ENCODE measurements around the gene ATG9B.

DNA sequence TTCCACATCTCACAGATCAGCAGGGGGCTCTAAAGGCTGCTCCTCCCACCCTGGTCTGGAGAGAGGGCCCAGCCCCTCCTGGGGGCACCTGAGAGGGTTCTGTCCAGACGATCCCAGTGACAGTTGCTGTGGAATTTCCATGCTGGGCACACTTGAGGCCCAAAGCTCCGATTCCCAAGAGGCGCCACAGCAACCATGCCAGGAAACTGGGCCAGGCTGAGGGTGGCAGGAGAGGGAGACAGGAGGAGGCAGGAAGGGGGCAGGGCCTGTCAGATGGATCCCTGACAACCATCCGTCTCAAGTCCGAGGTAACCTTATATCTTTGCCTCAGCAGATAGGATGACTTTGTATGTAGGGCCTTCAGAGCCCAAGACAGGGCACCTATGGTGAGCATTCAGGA is 37.7 kb downstream of the ATG9B start:
- TF ChIP-seq, protein P1, sequence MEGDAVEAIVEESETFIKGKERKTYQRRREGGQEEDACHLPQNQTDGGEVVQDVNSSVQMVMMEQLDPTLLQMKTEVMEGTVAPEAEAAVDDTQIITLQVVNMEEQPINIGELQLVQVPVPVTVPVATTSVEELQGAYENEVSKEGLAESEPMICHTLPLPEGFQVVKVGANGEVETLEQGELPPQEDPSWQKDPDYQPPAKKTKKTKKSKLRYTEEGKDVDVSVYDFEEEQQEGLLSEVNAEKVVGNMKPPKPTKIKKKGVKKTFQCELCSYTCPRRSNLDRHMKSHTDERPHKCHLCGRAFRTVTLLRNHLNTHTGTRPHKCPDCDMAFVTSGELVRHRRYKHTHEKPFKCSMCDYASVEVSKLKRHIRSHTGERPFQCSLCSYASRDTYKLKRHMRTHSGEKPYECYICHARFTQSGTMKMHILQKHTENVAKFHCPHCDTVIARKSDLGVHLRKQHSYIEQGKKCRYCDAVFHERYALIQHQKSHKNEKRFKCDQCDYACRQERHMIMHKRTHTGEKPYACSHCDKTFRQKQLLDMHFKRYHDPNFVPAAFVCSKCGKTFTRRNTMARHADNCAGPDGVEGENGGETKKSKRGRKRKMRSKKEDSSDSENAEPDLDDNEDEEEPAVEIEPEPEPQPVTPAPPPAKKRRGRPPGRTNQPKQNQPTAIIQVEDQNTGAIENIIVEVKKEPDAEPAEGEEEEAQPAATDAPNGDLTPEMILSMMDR (IDR thresholded peaks at IDR 0.05), result no peak
- TF ChIP-seq POLR2A (IDR thresholded peaks at IDR 0.05), result no peak
